Mammary epithelial cell (primary cell): ENCODE data around the gene ORAI2.
A peak's percentile ranks its signal among the peaks of the same experiment; 100 is the strongest.
"Not testable (repeated sequence)": the region's sequence is repeated elsewhere in the genome, so short reads cannot be mapped to it uniquely, and the experiment has no call there.

Experiments
- CTCF ChIP-seq, 2 donors: IDR thresholded peaks in 1 of 2; conservative IDR thresholded peaks in 1 of 2; 2 replicates each; pipeline ENCODE4 v1.5.1; 2011 to 2012; ENCODE audit warnings: inconsistent platforms in 2 of 2, low read length in 2 of 2, mild to moderate bottlenecking in 2 of 2, control low read depth in 1 of 2, low read depth in 1 of 2; ENCODE audit not compliant: insufficient read depth in 1 of 2; ENCODE audit errors: extremely low read depth in 1 of 2
- EZH2 ChIP-seq: IDR thresholded peaks from 2 replicates; pipeline ENCODE4 v1.6.1; 2012; ENCODE audit warnings: low read length, inconsistent platforms, borderline replicate concordance

- TF ChIP-seq EZH2: not testable (repeated sequence)
- peak; percentile 3 to 43 for TF ChIP-seq CTCF (conservative IDR thresholded peaks at IDR 0.05 in 1 of 2, IDR thresholded peaks at IDR 0.05 in 1 of 2; ENCODE audit: extremely low read depth in 1 of 2, insufficient read depth in 1 of 2, low read depth in 1 of 2, low read length in 2 of 2)
Observed at GRCh38 chr7:102478314-102479208, 45.2 kb downstream of the ORAI2 start, which contains the start of gene POLR2J.
